Lower lobe of right lung (tissue), 2 donors: ENCODE results near the gene FIG4. TPM values are rescaled to one million over a fixed set of nuclear protein-coding genes. Genes with fewer than 3 reads are reported as not detected.

Experiments
- ATAC-seq, 2 donors: fragments of 200-7000 bp; cut with Tn5 transposase; one replicate each; pipeline ENCODE4 v1.9.1; 2020 to 2022; ENCODE audit warnings: mild to moderate bottlenecking in 2 of 2, moderate library complexity in 2 of 2
- DNase-seq: peaks from one replicate; pipeline ENCODE4 v3.0.0-alpha.2; 2020
- H3K27ac ChIP-seq: fragments of 200-600 bp; one replicate; pipeline ENCODE4 v1.8.0; 2022
- H3K27me3 ChIP-seq: fragments of 200-600 bp; one replicate; pipeline ENCODE4 v1.8.0; 2022; ENCODE audit warnings: low read depth
- H3K36me3 ChIP-seq: fragments of 200-600 bp; one replicate; pipeline ENCODE4 v1.8.0; 2022; ENCODE audit warnings: mild to moderate bottlenecking
- H3K4me1 ChIP-seq: fragments of 200-600 bp; one replicate; pipeline ENCODE4 v1.8.0; 2022
- H3K4me3 ChIP-seq: fragments of 200-600 bp; one replicate; pipeline ENCODE4 v1.8.0; 2022; ENCODE audit warnings: mild to moderate bottlenecking
- H3K9me3 ChIP-seq: fragments of 200-600 bp; one replicate; pipeline ENCODE4 v1.8.0; 2022
- intact Hi-C: fragments of 100-400 bp; cut with DNase I; formaldehyde crosslinking; loops from one replicate; pipeline ENCODE4 v1.11.0; 2022
- total RNA-seq: library from RNA; stranded (reverse); fragmentation: NEBNext Ultra II Directional; extraction: Animal tissue kit (Norgen Biotek cat#: 25700); gene quantifications from one replicate; pipeline ENCODE4 v1.2.1, GENCODE V29; 2021
- TF ChIP-seq, protein P1 (sequence below): fragments of 200-600 bp; IDR thresholded peaks from one replicate; pipeline ENCODE4 v1.8.0; 2022; ENCODE audit warnings: antibody characterized with exemption, mild to moderate bottlenecking
- donor health status: DM: no; HTN: yes; CAD: no; lungs with severe emphysema.

Gene FIG4
- total RNA-seq, 1 donor from 2014 or later = 44.5 TPM

DNA sequence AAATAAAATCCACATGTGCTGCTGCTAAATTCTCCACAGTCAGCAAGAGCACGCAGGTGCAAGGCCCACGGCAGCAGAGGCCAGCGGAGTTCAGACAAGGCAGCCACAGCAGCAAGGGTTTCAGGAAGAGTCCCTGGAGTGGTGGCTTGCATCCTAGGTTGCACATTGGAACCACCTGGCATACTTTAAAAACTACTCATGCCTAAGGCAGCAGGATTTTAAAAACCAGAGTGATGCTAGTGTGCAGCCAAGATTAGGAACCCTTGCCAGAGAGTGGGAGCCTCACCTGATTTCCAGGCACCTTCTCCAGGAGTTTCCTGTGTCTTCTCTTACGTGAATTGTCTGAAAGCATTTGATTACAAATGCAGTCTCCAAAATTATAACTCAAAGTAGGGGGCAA, 183.0 kb downstream of the FIG4 start:
- H3K36me3 ChIP-seq = no peaks in the 10 kb centered on the region
- intact Hi-C loops = no loop called here
- DNase-seq (no peak), ATAC-seq (no peak)
- no peak overlapping the region for H3K4me3 ChIP-seq
- no peaks in the 10 kb centered on the region for H3K9me3 ChIP-seq
- H3K4me1 ChIP-seq = peaks cover 11% of the 10 kb centered on the region
- TF ChIP-seq, protein P1, sequence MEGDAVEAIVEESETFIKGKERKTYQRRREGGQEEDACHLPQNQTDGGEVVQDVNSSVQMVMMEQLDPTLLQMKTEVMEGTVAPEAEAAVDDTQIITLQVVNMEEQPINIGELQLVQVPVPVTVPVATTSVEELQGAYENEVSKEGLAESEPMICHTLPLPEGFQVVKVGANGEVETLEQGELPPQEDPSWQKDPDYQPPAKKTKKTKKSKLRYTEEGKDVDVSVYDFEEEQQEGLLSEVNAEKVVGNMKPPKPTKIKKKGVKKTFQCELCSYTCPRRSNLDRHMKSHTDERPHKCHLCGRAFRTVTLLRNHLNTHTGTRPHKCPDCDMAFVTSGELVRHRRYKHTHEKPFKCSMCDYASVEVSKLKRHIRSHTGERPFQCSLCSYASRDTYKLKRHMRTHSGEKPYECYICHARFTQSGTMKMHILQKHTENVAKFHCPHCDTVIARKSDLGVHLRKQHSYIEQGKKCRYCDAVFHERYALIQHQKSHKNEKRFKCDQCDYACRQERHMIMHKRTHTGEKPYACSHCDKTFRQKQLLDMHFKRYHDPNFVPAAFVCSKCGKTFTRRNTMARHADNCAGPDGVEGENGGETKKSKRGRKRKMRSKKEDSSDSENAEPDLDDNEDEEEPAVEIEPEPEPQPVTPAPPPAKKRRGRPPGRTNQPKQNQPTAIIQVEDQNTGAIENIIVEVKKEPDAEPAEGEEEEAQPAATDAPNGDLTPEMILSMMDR = no peak
- no peaks in the 10 kb centered on the region for H3K27me3 ChIP-seq
- H3K27ac ChIP-seq = no peak overlapping the region

DNA sequence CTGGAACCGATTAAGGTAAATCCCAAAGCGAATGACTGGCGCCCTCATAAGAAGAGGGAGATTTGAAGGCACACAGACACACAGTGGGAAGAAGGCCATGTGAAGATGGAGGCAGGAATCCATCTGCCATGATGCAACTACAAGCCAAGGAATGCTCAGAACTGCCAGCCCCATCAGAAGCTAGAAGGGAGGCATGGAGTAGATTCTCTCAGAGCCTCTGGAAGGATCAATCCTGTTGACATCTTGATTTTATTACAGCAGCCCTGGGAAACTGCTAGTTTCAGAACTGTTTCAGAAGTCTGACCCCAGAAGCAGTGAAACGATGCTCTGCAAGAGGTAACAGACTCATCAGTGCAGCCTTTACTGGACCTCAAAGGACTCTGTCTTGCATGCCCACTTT, 183.5 kb downstream of the FIG4 start:
- TF ChIP-seq, protein P1 = no peak
- H3K27me3 ChIP-seq = no peaks in the 10 kb centered on the region
- peaks cover 11% of the 10 kb centered on the region for H3K4me1 ChIP-seq
- intact Hi-C loops = no loop called here
- no peaks in the 10 kb centered on the region for H3K36me3 ChIP-seq
- H3K27ac ChIP-seq = no peak overlapping the region
- ATAC-seq (no peak), DNase-seq (no peak)
- no peaks in the 10 kb centered on the region for H3K9me3 ChIP-seq
- H3K4me3 ChIP-seq = no peak overlapping the region

Other genes with a start within 250 kb of the FIG4 start
- gene MICAL1, start 235.5 kb upstream of the FIG4 start, total RNA-seq = 79.4 TPM
- gene ZBTB24, start 208.1 kb upstream of the FIG4 start, total RNA-seq = 8.2 TPM
- gene AK9, start 94 bp upstream of the FIG4 start, total RNA-seq = 13.9 TPM